HepG2 (cell line): ENCODE measurements around the gene TBX19.

ENCODE experiments used
- CREM ChIP-seq, 2 experiments: sonication (generic) in 1 of 2; formaldehyde crosslinking in 1 of 2; IDR thresholded peaks; 2 replicates each; pipeline versions ENCODE4 v1.4.0 to v1.6.1; 2016 to 2020; ENCODE audit warnings: antibody characterized with exemption in 1 of 2, mild to moderate bottlenecking in 1 of 2, missing genetic modification reagents in 1 of 2
- HDAC1 ChIP-seq: sonication (generic); formaldehyde crosslinking; IDR thresholded peaks from 2 replicates; pipeline ENCODE4 v1.5.1; 2020; ENCODE audit warnings: mild to moderate bottlenecking, missing genetic modification reagents
- ZNF138 ChIP-seq: sonication (generic); formaldehyde crosslinking; IDR thresholded peaks from 2 replicates; pipeline ENCODE4 v1.5.0; 2020; ENCODE audit warnings: mild to moderate bottlenecking, low read depth, missing genetic modification reagents

DNA sequence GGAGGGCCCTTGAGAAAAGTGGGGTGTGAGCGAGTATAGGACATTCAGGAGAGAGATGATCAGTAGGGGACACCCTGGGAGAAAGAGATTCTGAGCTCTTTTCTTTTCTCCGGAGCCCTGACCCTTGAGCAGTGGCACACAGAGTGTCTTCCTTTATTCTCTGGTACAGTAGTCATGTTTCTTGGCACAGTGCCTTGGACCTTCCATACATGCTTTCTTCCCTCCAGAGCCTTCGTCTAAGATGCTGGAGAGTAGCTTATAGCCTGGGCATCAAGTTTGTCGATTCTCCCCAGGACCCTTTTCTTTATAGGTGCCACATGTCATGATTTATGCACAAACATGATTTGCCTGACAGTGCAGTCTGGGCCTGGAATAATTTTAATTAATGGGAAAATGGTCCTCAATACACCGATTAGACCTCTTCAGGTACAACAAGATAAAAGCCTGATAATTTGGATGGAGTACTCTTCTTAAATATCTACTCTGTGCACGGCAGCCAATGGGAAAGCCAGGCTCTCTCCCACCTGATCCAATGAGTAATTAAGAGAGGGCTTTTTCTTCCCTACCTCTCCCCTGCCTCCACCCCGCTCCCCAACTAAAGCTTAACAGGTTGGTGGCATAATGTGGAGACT, at the start of gene TBX19:
- TF ChIP-seq CREM (IDR thresholded peaks at IDR 0.05) = no peak
- no peak for TF ChIP-seq CREM (CRISPR knock-in tag; IDR thresholded peaks at IDR 0.05)
- TF ChIP-seq HDAC1 (CRISPR knock-in tag) = no peak
- TF ChIP-seq ZNF138 (CRISPR knock-in tag) = no peak
